OCI-M1 (cell line): ENCODE measurements around the gene GLS2.
"Not testable (repeated sequence)": the region's sequence is repeated elsewhere in the genome, so short reads cannot be mapped to it uniquely, and the experiment has no call there.

Source experiments
- DNase-seq: peaks from one replicate; lab custom pipeline; 2025; lab: John Stamatoyannopoulos, UW

GLS2 gene

DNA sequence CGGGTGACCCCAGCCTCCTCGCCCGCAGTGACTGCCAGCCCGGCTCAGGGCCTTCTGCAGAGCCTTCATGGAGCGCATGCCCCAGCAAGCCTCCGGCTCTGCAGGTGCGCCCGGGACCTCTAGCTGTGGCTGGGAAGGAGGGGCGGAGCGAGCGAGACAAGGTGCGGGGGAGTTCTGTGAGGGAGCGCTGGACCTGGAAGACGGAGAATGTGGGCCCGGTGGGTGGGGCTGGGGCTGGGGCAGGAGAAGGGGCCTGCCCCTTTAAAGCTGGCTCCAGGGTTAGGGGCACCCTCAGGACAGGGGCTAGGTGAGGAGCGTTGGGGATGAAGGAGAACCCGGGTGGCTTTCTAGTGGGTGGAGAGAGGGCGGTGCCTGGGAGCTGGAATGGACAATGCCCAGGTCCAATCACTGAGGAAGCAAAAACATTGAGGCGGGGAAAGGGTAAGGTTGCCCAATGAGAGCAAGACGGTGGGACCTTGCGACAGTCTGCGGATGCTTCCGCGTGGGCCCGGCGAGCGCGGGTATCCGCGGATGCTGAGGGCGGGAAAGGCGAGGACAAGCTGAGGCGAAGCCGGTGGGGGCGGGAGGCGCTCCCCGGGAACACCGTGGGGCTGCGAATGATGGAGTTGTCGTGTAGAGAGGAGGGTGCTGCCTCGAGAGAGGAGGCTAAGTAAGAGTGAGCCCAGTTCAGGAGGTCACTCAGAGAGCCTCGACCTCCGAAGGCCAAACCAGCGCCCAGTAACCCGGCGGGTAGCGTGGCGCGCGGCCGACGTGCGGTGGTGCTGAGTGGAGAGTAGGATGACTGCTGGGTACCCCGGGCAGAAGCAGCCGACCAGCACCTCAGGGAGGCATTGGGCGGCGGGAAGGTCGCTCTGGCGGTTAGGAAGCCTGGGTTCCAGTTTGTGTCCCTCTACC is at the start of gene GLS2:
TSS of gene GLS2 (minus strand) at position 121 of the 915 bp plus-strand sequence. CDS start at position 78, 43 bp downstream.
- no peak for DNase-seq

DNA sequence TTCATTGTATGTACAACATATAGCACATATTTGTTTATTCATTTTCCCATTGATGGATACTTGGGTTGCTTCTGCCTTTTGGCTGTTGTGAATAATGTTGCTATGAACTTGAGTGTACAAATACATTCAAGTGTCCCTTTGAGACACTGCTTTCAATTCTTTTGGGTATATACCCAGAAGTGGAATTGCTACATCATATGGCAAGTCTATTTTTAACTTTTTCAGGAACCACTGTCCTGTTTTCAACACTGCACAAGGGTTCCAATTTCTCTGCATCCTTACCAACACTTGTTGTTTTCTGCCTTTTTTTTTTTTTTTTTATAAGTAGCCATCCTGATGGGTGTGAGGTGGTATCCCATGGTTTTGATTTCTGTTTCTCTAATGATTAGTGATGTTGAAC is 49.6 kb upstream of the GLS2 start:
- no peak for DNase-seq

DNA sequence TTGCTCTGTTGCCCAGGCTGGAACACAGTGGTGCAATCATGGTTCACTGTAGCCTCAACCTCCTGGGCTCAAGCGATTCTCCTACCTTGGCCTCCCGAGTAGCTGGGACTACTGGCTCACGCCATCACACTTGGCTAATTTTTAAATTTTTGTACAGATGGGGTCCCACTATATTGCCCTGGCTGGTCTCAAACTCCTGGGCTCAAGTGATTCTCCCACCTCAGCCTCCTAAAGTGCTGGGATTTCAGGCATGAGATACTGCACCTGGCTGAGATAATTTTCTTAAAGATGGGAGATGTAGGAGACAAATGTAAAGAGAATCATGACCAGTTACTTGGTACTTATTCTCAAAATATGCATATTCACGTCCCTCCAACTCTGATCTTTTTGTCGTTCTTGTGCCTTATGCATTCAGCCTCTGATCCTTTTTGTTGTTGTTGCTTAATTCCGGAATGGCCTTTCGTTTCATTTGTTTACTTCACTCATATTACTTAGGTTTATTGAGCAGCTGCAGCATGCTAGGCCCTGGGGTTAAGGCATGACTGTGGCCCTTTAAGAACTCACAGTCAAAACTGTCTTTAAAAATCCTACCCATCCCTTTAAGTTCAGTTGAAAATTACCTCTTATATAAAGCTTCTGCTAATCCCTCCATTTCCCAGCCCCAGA is 42.6 kb upstream of the GLS2 start:
- DNase-seq, result no peak

DNA sequence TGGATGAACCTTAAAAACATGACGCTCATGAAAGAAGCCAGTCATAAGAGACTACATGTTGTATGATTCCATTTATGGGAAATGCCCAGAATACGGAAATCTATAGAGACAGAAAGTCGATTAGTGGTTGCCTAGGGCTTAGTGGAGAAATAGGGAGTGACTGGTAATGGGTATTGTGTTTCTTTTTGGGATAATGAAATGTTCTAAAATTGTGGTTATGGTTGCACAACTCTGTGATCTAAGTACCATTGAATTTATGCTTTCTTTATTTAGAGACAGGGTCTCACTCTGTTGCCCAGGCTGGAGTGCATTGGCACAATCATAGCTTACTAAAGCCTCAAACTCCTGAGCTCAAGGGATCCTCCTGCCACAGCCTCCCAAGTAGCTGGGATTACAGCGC is 41.7 kb upstream of the GLS2 start:
- DNase-seq, result no peak

DNA sequence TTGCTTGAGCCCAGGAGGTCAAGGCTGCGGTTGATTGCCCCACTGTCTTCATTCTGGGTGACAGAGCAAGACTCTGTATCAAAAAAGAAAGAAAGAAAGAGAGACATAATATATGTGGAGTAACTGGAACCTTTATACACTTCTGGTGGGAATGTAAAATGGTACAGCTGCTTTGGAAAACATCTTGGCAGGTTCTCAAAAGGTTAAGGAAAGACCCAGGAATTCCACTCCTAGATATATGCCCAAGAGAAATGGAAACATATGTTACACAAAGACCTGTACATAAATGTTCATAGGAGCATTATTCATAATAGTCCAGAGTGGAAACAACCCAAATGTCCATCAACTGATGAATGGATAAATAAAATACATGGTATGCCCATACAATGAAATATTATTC is 40.9 kb upstream of the GLS2 start:
- no peak for DNase-seq

DNA sequence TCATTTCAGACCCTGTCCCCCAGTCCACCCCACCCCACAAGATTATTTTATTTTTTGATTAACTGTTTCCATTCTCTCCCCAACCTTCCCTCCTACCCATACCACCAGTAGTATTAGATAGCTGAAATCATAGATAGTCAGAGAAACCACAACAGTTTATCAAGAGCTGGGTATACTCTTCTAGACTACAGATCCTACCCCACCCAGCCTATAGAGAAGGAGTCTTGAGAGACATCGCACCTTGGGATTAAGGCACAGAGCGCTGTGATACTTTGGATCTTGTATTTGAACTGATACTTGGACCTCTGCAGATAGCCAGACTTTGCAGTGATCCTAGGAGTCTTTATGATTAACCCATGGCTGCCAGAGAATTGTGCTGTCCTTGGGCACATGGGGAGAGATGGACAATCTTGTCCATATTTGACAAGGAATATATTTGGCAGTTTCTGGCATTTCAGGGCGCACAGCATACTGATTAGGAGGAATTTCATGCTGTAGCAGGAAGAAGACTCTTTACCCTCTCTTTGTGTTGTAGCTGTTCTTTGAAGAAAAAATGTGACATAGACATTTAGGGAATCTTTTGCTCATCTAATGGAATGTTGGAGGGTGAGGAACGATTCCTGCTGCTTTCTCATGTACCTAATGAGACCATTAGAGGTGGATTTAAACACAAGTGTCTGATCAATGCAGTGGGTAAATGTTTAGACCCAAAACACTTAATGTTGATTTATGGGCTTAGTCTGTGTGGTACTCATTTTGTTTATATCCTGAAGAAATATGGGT is 34.6 kb upstream of the GLS2 start:
- DNase-seq, result peak; percentile 67

DNA sequence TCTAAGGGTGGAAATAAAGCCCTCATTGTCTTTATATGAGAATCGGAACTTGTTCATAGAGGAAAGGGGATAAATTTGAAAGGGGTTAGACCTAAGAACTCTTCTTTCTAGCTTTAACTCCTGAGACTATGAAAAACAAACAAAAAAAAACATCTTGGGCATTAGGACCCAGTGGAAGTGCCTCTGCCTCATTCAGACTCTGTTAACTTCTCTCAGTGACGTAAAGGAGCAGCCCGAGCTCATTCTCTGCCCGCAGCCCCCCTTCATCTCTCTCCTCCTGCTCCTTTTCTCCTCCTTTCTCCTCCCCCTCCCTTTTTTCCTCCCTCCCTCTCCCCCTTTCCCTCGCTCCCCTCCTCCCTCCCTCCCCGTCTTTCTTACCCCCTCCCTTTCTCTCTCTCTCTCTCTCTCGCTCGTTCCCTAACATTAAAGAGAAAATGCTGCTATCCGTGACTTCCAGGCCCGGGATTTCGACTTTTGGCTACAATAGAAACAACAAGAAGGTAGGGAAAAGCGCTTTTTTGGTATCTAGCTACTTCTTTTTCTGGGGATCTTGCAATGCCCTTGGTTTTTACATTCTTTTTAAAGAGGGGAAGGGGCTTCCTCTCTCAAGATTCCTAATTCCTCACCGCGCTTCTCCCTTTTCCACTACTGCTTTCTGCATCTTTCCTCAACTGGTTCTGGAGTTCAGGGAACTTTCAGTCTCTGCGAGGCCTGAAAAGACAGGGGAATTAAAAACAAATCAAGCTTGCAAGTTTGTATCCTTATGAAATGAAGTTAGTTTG is 33.8 kb upstream of the GLS2 start, which contains the start of gene RBMS2:
TSS of gene RBMS2 (plus strand) at position 231 of the 782 bp plus-strand sequence. CDS start at position 435, 204 bp downstream.
- DNase-seq, result peak; percentile 84

DNA sequence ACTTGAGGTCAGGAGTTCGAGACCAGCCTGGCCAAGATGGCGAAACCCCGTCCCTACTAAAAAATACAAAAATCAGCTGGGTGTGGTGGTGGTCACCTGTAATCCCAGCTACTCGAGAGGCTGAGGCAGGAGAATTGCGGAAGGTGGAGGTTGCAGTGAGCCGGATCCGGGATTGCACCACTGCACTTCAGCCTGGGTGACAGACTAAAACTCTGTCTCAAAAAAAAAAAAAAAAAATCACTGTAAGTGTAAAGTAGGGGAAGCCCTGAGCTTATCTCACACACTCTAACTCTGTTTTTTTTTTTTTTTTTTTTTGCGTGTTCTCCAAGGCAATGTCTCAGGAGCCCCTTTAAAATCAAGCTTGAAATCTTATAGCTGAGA is 33.2 kb upstream of the GLS2 start:
- DNase-seq, result no peak

DNA sequence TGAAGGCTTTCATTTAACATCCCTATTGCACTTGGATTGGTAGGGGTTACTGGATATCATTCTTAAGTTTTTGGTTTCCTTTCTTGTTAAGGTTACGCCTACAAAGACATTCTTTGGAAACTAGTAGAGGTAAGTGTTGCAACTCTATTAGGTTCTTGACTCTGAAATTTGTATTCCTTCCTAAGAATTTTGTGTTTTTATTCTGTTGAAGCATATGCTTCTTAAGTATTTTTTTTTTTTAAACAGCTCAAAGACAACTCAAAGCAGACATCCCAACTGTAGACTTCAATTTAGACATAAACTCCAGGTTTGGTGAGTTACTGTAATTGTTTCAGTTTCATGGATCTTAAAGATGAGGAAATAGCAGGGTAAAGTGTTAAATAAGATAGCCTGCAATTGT is 32.5 kb upstream of the GLS2 start:
- no peak for DNase-seq

DNA sequence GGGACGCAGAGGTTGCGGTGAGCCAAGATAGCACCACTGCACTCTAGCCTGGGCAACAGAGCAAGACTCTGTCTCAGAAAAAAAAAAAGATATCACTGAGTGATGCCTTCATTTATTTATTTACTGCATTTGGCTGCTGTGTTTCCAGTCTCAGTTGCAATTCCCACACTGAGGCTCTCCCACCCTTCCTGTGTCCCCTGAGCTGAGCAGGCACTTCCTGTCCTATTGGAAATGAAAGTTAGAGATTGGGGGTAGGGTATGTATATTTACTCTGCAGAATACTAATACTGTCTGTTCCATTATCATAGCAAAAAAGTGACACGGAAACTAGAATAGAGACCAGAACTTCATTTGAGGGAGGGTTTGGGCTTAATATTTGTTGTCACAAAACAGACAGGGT is 32.1 kb upstream of the GLS2 start:
- DNase-seq, result no peak

DNA sequence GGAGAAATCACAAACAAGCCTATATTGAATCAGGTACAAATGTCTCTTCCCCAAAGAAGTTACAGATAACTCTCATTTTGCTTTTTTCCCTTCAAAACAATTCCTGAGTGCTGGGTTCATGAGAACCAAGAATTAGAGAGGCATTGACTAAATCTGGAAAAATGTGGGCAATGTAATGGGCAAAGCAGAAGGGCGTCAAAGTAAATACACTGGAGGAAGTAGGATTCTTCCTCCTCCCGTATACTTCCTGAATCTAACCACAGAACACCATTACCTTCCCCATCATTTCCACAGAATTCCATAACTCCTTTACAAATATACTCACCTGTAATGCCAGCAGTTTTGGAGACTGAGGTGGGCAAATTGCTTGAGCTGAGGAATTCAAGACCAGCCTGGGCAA is 30.6 kb upstream of the GLS2 start:
- DNase-seq, result no peak

DNA sequence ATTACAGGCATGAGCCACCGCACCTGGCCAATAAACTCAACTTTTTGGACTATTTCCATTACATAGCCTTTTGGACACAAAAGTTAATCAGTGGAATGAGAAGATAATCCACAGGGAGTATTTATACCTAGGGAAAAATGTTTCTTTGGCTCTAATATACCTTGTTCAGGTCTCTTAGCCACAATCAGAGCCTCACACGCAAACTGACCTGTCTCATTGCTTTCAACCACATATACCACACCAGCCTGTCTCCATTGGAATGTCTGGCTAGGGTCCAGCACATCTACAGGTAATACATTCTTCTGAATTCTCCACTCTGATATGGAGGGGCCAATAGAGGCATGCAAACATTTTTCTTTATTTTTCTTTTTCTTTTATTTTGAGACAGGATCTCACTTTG is 29.9 kb upstream of the GLS2 start:
- no peak for DNase-seq

DNA sequence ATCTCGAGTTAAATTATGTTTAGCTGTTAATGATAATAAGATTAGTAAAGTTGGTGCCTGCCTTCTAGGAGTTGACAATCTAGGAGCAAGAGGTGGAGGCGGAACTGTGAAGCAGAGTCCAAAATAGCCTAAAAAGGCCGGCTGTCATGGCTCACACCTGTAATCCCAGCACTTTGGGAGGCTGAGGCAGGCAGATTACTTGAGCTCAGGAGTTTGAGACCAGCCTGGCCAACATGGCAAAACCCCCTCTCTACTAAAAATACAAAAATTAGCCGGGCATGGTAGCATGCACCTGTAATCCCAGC is 26.0 kb upstream of the GLS2 start:
- DNase-seq, result not testable (repeated sequence)

DNA sequence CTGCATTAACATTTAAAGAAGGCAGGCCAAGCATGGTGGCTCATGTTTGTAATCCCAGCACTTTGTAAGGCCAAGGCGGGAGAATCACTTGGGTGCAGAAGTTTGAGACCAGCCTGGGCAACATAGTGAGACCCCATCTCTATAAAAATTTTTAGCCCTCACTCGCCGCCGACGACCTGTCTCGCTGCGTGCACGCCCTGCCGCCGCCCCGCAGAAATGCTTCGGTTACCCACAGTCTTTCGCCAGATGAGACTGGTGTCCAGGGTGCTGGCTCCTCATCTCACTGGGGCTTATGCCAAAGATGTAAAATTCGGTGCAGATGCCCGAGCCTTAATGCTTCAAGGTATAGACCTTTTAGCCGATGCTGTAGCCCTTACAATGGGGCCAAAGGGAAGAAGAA is 22.8 kb upstream of the GLS2 start:
- DNase-seq, result no peak

DNA sequence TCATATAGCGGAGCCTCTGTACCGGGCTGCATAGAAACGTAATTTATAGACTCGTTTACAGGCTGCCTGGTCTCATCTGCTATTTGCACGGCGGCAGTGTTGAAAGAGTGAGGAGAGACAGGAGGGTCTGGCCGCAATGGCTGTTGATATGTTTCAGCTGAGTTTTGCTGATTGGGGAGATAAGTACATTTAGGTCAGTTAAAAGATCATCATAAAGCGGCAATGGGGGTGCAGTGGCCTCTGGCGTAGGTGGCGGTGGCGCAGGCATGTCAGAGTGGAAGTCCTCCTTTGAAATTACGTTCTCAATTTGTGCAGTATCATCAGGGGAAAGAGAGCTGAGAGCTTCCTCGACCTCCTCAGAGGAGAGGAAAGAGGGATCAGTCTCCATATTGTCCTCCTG is 11.9 kb upstream of the GLS2 start:
- DNase-seq, result not testable (repeated sequence)

DNA sequence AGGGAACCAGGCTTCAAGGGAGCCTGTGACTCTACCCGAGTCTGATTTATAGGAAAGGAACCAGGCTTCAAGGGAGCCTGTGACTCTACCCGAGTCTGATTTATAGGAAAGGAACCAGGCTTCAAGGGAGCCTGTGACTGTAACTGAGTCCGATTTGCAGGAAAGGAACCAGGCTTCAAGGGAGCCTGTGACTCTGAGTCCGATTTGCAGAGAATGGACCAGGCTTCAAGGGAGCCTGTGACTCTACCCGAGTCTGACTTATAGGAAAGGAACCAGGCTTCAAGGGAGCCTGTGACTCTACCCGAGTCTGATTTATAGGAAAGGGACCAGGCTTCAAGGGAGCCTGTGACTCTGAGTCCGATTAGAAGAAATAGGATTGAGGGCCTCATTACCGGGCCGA is 11.5 kb upstream of the GLS2 start:
- not testable (repeated sequence) for DNase-seq

DNA sequence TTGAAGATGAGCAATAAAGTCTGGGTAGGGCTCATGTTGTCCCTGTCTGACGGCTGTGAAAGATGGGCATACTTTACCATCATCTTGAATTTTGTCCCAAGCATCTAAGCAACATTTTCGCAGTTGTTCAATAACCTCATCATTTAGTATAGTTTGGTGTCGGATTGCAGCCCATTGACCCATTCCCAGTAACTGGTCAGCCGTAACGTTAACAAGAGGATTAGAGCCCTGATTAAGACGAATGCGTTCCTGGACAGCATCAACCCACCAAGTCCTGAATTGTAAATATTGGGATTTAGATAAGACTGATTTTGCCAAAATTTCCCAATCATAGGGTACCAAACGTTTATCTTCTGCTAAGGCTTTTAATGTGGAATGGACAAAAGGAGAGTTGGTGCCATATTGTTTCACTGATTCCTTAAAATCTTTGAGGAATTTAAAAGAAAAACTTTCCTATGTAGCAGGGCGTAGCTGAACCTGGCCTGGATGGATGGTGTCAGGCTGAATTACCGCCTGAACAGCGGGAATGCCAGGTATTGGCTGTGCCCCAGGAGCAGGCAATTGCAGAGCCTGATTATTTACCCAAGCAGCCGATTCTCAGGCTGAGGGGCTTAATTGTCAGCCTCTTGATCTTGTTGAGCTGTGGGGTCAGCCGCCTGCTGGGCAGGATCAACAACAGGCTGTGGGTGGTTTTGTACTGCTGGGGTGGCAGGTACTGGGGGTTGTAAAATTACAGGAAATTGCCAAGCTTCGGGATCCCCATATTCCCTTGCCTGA is 10.4 kb upstream of the GLS2 start:
- DNase-seq, result not testable (repeated sequence)

DNA sequence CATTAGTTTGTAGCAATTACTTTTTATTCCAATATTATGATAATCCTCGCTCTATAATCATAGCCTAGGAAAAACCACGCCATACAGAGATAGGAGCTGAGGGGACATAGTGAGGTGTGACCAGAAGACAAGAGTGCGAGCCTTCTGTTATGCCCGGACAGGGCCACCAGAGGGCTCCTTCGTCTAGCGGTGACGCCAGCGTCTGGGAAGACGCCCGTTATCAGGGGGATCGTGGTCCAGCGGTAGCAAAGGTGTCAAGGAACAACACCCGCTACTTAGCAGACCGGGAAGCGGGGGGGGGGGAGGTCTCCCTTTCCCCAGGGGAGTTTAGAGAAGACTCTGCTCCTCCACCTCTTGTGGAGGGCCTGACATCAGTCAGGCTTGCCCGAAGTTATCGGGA is 8.7 kb upstream of the GLS2 start:
- peak; percentile 50 for DNase-seq

DNA sequence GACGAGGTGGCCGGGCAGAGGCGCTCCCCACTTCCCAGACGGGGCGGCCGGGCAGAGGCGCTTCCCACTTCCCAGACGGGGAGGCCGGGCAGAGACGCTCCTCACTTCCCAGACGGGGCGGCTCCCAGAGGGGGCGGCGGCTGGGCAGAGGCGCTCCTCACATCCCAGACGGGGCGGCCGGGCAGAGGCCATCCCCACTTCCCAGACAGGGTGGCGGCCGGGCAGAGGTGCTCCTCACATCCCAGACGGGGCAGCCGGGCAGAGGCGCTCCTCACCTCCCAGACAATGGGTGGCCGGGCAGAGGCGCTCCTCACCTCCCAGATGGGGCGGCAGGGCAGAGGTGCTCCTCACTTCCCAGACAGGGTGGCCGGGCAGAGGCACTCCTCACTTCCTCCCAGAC is 6.5 kb upstream of the GLS2 start:
- not testable (repeated sequence) for DNase-seq

DNA sequence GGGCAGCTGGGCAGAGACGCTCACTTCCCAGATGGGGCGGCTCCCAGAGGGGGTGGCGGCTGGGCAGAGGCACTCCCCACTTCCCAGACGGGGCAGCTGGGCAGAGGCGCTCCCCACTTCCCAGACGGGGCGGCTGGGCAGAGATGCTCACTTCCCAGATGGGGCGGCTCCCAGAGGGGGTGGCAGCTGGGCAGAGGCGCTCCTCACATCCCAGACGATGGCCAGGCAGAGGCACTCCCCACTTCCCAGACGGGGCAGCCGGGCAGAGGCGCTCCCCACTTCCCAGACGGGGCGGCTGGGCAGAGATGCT is 6.1 kb upstream of the GLS2 start:
- not testable (repeated sequence) for DNase-seq

DNA sequence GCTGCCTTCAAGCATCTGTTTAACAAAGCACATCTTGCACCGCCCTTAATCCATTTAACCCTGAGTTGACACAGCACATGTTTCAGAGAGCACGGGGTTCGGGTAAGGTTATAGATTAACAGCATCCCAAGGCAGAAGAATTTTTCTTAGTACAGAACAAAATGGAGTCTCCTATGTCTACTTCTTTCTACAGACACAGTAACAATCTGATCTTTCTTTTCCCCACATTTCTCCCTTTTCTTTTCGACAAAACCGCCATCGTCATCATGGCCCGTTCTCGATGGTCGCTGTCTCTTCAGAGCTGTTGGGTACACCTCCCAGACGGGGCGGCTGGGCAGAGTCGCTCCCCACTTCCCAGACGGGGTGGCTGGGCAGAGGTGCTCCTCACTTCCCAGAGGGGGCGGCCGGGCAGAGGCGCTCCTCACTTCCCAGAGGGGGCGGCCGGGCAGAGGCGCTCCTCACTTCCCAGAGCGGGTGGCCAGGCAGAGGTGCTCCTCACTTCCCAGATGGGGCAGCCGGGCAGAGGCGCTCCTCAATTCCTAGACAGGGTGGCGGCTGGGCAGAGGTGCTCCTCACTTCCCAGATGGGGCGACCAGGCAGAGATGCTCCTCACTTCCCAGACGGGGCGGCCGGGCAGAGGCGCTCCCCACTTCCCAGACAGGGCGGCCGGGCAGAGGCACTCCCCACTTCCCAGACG is 5.6 kb upstream of the GLS2 start:
- DNase-seq, result not testable (repeated sequence)
